Activated naive CD8-positive, alpha-beta T cell (primary cell): Measurements from ENCODE around the gene PINK1.
A peak's percentile ranks its signal among the peaks of the same experiment; 100 is the strongest.

Experiments
- H3K27ac Mint-ChIP-seq: one replicate; pipeline ENCODE4 v1.8.0; 2021; ENCODE audit warnings: mixed read lengths
- H3K27me3 Mint-ChIP-seq: one replicate; pipeline ENCODE4 v1.8.0; 2021; ENCODE audit warnings: mixed read lengths
- H3K36me3 Mint-ChIP-seq: one replicate; pipeline ENCODE4 v1.8.0; 2021; ENCODE audit warnings: mixed read lengths
- H3K4me1 Mint-ChIP-seq: one replicate; pipeline ENCODE4 v1.8.0; 2021; ENCODE audit warnings: low read depth, mixed read lengths
- H3K4me3 Mint-ChIP-seq: one replicate; pipeline ENCODE4 v1.8.0; 2021; ENCODE audit warnings: mild to moderate bottlenecking, mixed read lengths
- H3K9me3 Mint-ChIP-seq: one replicate; pipeline ENCODE4 v1.8.0; 2021; ENCODE audit warnings: low read depth, mixed read lengths

PINK1 gene

DNA sequence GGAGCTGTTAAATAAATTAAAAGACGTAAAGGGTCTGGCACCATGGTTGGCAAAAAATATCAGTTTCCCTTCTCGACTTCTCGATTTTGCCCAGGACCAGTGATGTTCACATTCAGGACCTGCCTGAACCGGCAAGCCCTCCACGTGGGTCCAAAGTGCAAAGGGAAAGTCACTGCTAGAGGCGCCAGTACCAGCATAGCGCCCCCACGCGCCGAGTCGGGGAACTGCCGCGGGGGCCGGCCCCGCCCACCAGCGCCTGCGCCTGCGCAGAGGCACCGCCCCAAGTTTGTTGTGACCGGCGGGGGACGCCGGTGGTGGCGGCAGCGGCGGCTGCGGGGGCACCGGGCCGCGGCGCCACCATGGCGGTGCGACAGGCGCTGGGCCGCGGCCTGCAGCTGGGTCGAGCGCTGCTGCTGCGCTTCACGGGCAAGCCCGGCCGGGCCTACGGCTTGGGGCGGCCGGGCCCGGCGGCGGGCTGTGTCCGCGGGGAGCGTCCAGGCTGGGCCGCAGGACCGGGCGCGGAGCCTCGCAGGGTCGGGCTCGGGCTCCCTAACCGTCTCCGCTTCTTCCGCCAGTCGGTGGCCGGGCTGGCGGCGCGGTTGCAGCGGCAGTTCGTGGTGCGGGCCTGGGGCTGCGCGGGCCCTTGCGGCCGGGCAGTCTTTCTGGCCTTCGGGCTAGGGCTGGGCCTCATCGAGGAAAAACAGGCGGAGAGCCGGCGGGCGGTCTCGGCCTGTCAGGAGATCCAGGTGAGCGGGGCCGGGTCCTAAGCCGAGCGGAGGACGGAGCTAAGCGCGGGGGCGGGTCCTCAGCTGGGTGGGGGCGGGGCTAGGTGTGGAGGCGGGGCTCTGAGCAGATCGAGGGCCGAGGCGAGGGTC lies at the start of gene PINK1:
TSS of gene PINK1 (plus strand) at position 269 of the 875 bp plus-strand sequence. CDS start at position 360, 91 bp downstream.
- no peaks in the 10 kb centered on the region for H3K27me3 Mint-ChIP-seq
- peak within 1 kb of the TSS; percentile 47 for H3K27ac Mint-ChIP-seq
- H3K4me1 Mint-ChIP-seq = peaks cover 16% of the 10 kb centered on the region
- H3K9me3 Mint-ChIP-seq = no peaks in the 10 kb centered on the region
- H3K4me3 Mint-ChIP-seq = peak within 1 kb of the TSS; percentile 84
- H3K36me3 Mint-ChIP-seq = no peaks in the 10 kb centered on the region

DNA sequence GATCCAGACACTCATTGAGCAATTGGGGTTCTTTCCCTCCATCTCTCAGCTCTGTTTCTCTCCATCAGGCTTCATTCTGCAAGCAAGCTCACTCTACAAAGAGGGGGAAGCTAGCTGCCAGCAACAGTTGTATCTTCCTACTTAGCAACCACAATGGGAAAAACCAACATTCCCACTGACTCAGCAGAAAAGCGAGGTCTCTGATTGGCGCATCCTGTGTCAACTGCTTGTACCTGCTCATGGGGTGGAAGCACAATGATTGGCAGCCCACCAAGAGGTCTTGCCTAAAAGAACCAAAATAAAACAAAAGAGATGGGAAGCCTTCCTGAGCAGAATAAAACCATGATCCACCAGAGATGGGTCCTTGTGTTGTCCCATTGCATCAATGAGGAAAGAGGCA lies 48.4 kb upstream of the PINK1 start:
- H3K27me3 Mint-ChIP-seq = peaks cover 24% of the 10 kb centered on the region
- H3K9me3 Mint-ChIP-seq = no peaks in the 10 kb centered on the region
- H3K4me3 Mint-ChIP-seq = no peak overlapping the region

GRCh38 chr1:20586953-20587660 lies 46.2 kb upstream of the PINK1 start:
- no peaks in the 10 kb centered on the region for H3K9me3 Mint-ChIP-seq
- H3K27ac Mint-ChIP-seq = no peak overlapping the region
- H3K27me3 Mint-ChIP-seq = peaks cover 36% of the 10 kb centered on the region
- H3K4me1 Mint-ChIP-seq = peaks cover 4% of the 10 kb centered on the region
- peaks cover 2% of the 10 kb centered on the region for H3K36me3 Mint-ChIP-seq
- H3K4me3 Mint-ChIP-seq = no peak overlapping the region

More for the DNA sequence above, 48.4 kb upstream of the PINK1 start:
- H3K36me3 Mint-ChIP-seq = peaks cover 2% of the 10 kb centered on the region
- no peak overlapping the region for H3K27ac Mint-ChIP-seq
- H3K4me1 Mint-ChIP-seq = peaks cover 3% of the 10 kb centered on the region

DNA sequence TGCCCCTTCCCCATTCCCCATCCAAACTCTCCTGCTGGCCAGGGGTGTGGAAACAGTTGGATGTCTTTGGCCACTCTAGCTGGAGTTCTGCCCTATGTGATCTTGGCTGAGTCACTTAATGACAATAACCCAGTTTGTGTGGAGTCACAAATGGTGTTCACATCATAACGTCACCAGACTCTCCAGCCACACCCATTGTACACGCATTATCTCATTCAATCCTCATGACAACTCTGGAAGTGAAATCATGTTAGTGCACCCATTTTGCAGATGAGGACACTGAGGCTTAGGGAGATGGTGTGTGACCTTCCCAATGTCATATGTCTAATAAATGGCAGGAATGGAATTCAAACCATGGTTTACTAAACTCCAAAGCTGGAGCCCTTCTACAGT lies 45.6 kb upstream of the PINK1 start:
- Mint-ChIP-seq H3K4me1 (peaks cover 4% of the 10 kb centered on the region), H3K36me3 (peaks cover 2% of the 10 kb centered on the region)

GRCh38 chr1:20588634-20589225 lies 44.5 kb upstream of the PINK1 start, which contains the start of gene CDA:
Gene CDA (plus strand): TSS chr1:20589097. CDS start chr1:20589130, 33 bp downstream.
- peaks cover 4% of the 10 kb centered on the region for H3K4me1 Mint-ChIP-seq
- no peak within 1 kb of the TSS for H3K4me3 Mint-ChIP-seq
- no peak within 1 kb of the TSS for H3K27ac Mint-ChIP-seq
- H3K36me3 Mint-ChIP-seq = peaks cover 2% of the 10 kb centered on the region
- H3K27me3 Mint-ChIP-seq = peaks cover 39% of the 10 kb centered on the region
- H3K9me3 Mint-ChIP-seq = no peaks in the 10 kb centered on the region

More for the DNA sequence above, 45.6 kb upstream of the PINK1 start:
- peaks cover 40% of the 10 kb centered on the region for H3K27me3 Mint-ChIP-seq
- no peak overlapping the region for H3K27ac Mint-ChIP-seq
- no peaks in the 10 kb centered on the region for H3K9me3 Mint-ChIP-seq
- no peak overlapping the region for H3K4me3 Mint-ChIP-seq

DNA sequence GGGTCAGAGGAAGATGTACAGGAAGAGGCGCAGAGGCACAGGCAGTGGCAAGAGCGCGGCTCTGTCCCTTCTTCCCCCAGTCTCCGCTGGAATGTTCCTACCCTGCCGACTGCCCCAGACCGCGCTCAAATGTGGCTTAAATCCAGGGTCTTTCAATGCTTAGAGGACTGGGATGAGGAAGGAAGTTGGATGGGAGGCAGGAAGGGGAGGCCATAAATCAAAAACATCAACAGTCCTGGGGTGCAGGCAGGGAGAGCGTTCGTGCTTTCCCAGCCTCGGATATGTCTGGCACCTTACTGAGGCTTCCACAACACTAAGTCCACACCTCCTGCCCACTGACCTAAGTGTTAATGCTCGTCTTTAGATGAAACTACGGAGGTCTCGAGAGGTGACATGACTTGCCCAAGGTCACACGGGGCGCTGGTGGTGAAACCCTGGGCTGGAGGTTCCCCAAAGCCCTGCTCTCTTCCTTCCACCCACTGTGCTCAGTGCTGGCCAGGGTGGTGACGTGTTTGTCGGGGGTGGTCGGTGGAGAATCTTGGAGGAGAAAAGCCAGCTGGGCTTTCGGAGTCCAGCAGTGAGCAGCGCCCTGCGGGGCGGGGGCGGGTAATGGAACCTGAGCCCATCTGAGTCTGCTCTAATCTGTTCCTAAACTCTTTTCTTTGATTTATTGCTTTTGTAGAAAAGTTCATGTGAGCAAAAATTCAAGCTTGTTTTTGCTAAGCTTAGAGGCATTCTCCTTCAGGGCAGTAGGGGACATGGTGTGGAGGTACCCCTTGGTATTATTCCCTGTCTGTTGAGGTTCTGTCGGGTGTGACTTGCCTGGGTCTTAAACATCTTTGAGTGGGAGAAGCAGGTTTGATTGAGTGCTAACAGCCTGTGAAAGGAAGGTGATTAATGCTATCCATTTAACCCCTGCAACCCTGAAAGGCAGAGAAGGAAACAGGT lies 43.7 kb upstream of the PINK1 start:
- Mint-ChIP-seq H3K4me3 (no peak overlapping the region), H3K36me3 (no peaks in the 10 kb centered on the region)

DNA sequence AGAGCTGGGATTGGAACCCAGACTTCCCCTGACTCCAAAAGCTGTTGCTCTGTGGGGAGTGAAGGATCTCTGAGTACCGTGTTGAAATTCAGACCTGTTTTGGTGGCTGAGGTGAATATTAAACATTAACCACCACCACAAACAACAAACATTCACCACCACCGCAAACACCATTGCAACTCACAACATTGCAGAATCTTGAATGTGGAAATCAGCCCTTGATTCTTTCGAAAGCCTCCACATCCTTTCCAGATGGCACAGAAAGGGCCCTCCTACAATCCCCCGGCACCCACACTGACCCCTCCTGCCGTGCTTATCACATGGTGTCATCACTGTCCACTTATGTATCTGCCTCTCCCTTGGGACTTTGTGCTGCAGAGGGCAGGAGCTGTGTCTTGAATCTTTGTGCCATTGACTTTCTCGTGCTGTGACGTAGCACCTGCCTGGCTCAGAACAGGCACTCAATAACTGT lies 42.9 kb upstream of the PINK1 start:
- peaks cover 38% of the 10 kb centered on the region for H3K27me3 Mint-ChIP-seq
- H3K36me3 Mint-ChIP-seq = no peaks in the 10 kb centered on the region
- no peak overlapping the region for H3K27ac Mint-ChIP-seq
- no peaks in the 10 kb centered on the region for H3K9me3 Mint-ChIP-seq
- H3K4me1 Mint-ChIP-seq = peaks cover 4% of the 10 kb centered on the region
- no peak overlapping the region for H3K4me3 Mint-ChIP-seq

More for the DNA sequence above, 43.7 kb upstream of the PINK1 start:
- Mint-ChIP-seq H3K27ac (no peak overlapping the region), H3K27me3 (peaks cover 38% of the 10 kb centered on the region), H3K9me3 (no peaks in the 10 kb centered on the region), H3K4me1 (peaks cover 4% of the 10 kb centered on the region)

- peaks cover 2% of the 10 kb centered on the region for H3K4me1 Mint-ChIP-seq
- H3K27ac Mint-ChIP-seq = no peak overlapping the region
- H3K36me3 Mint-ChIP-seq = no peaks in the 10 kb centered on the region
- no peaks in the 10 kb centered on the region for H3K9me3 Mint-ChIP-seq
- peaks cover 27% of the 10 kb centered on the region for H3K27me3 Mint-ChIP-seq
- no peak overlapping the region for H3K4me3 Mint-ChIP-seq
Observed at GRCh38 chr1:20593756-20594155, 39.5 kb upstream of the PINK1 start.

- H3K4me3 Mint-ChIP-seq = no peak overlapping the region
- no peak overlapping the region for H3K27ac Mint-ChIP-seq
- no peaks in the 10 kb centered on the region for H3K9me3 Mint-ChIP-seq
- H3K4me1 Mint-ChIP-seq = peaks cover 2% of the 10 kb centered on the region
- H3K36me3 Mint-ChIP-seq = no peaks in the 10 kb centered on the region
- peaks cover 21% of the 10 kb centered on the region for H3K27me3 Mint-ChIP-seq
Observed at GRCh38 chr1:20594746-20595145, 38.5 kb upstream of the PINK1 start.

DNA sequence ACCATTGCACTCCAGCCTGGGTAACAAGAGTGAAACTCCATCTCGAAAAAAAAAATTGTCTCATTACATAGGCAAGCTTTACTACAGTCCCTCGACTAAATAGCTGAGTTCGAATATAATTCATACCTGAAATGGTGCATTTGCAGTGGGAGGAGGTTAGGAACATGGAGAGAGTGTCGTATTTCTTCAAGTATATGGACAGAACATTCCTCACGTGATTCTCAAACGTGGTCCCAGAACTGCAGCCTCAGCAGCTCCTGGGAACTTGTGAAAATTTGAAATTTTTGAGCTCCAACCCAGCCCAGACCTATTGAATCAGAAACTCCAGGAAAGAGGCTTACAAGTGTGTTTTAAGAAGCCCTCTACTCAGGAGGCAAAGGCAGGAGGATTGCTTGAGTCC lies 37.2 kb upstream of the PINK1 start:
- H3K4me1 Mint-ChIP-seq = no peaks in the 10 kb centered on the region
- H3K27me3 Mint-ChIP-seq = peaks cover 12% of the 10 kb centered on the region
- no peak overlapping the region for H3K27ac Mint-ChIP-seq

DNA sequence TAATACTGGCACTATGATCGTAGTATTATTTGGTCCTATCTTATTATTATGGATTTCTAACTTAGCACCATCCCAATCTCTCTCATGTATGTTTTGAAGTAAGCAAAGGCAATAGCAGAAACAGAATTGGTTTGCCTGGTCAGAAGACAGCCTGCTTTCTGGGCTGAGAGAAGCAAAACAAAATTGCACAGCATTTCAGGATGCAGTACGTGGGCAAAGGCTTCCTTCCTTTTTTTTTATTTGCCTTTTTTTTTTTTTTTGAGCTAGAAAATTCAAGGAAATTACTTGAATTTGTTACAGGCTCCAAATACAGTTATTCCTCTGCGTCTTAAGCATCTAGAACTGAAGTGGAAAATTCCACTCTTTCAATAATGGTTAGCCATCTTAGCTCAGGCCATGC lies 35.6 kb upstream of the PINK1 start:
- Mint-ChIP-seq H3K9me3 (no peaks in the 10 kb centered on the region), H3K4me3 (no peak overlapping the region), H3K27me3 (peaks cover 3% of the 10 kb centered on the region), H3K27ac (no peak overlapping the region), H3K4me1 (no peaks in the 10 kb centered on the region), H3K36me3 (no peaks in the 10 kb centered on the region)

More for the DNA sequence above, 37.2 kb upstream of the PINK1 start:
- H3K36me3 Mint-ChIP-seq = no peaks in the 10 kb centered on the region
- H3K4me3 Mint-ChIP-seq = no peak overlapping the region
- H3K9me3 Mint-ChIP-seq = no peaks in the 10 kb centered on the region

DNA sequence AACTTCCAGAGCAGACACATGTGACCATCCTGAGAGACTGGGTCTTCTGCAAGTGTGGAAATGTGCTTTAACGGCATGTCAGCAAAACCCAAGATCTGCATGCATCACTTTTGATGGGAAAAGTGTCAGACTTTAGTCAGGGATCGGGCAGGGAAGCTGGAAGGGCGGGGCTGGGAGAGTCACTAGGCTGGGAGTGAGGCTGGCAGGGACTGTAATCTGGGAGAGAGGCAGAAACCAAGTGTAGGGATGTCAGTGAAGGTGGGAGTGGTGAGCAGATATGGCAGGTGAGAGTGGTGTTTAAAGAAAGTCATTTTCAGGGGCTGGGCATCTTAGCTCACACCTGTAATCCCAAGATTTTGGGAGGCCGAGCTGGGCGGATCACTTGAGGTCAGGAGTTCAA lies 33.1 kb upstream of the PINK1 start:
- Mint-ChIP-seq H3K9me3 (no peaks in the 10 kb centered on the region), H3K36me3 (peaks cover 3% of the 10 kb centered on the region), H3K27ac (no peak overlapping the region), H3K4me1 (no peaks in the 10 kb centered on the region), H3K4me3 (no peak overlapping the region), H3K27me3 (peaks cover 6% of the 10 kb centered on the region)

DNA sequence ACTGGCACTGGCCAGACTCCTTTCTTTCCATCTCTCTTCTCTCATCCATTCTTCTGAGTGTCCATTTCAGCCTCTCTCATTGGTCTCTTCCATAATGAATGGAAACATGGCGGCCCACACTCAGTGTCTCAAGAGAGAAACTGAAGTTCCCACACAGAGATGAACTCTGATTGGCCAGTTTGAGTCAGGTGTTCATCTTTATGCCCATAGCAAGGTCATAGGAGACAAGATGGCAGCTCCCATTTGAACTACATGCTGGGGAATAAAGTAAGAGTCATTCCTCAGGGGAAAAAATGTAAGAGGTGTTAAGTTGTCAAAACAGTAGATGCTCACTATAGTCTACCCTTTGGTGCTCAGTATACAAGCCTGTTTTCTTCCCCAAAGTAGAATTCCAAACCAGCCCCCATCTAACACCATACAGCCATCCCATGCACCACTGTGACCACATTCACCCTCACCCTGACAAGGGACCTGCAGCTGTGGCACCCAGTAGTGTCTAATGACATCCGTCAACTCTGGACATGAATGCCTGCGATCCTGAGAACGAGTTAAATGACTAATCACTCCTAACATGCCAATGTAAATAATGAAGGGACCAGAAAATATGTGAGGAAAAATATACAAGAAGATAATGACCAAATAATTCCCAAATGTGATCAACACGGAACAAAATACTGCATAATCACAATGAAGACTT lies 32.0 kb upstream of the PINK1 start:
- Mint-ChIP-seq H3K4me3 (no peak overlapping the region), H3K27ac (no peak overlapping the region), H3K36me3 (peaks cover 3% of the 10 kb centered on the region), H3K9me3 (no peaks in the 10 kb centered on the region), H3K27me3 (peaks cover 6% of the 10 kb centered on the region), H3K4me1 (no peaks in the 10 kb centered on the region)
